Esophagus muscularis mucosa (tissue), 4 donors: ENCODE measurements around the gene HELZ. TPM values are rescaled to one million over a fixed set of nuclear protein-coding genes. Genes with fewer than 3 reads are reported as not detected.
"Not testable (repeated sequence)": the region's sequence is repeated elsewhere in the genome, so short reads cannot be mapped to it uniquely, and the experiment has no call there.

ENCODE experiments used
- DNase-seq: peaks from one replicate; pipeline ENCODE4 v3.0.0-alpha.2; 2017; ENCODE audit errors: extremely low spot score
- H3K27ac ChIP-seq, 4 donors: fragments of 200-600 bp; sonication (generic); replicated peaks in 1 of 4; 1 replicate in 3 of 4; 2 replicates in 1 of 4; pipeline ENCODE4 v1.5.1; 2016 to 2019; ENCODE audit warnings: mild to moderate bottlenecking in 1 of 4
- H3K27me3 ChIP-seq, 4 donors: fragments of 200-600 bp; sonication (generic); one replicate each; pipeline versions ENCODE4 v1.5.1 to v1.6.0; 2016 to 2019
- H3K36me3 ChIP-seq, 4 donors: fragments of 200-600 bp; sonication (generic); one replicate each; pipeline ENCODE4 v1.5.1; 2016 to 2019
- H3K4me1 ChIP-seq, 4 donors: fragments of 200-600 bp; sonication (generic); one replicate each; pipeline ENCODE4 v1.5.1; 2016 to 2019
- H3K4me3 ChIP-seq, 4 donors: fragments of 200-600 bp; sonication (generic); 1 replicate in 2 of 4; 2 replicates in 2 of 4; pipeline ENCODE4 v1.5.1; 2016 to 2019; ENCODE audit warnings: mild to moderate bottlenecking in 4 of 4, moderate library complexity in 1 of 4
- H3K9me3 ChIP-seq, 4 donors: fragments of 200-600 bp; sonication (generic); 1 replicate in 3 of 4; 2 replicates in 1 of 4; pipeline ENCODE4 v1.5.1; 2016 to 2019
- CTCF ChIP-seq, 3 experiments: fragments of 200-600 bp in 2 of 3; fragments of 450-650 bp in 1 of 3; sonication (generic) in 2 of 3; IDR thresholded peaks; one replicate each; pipeline ENCODE4 v1.5.1; 2017 to 2019; ENCODE audit warnings: antibody characterized with exemption in 3 of 3, mild to moderate bottlenecking in 2 of 3, moderate library complexity in 1 of 3
- EP300 ChIP-seq: sonication (generic); formaldehyde crosslinking; IDR thresholded peaks from one replicate; pipeline ENCODE4 v1.6.1; 2017; ENCODE audit warnings: antibody characterized with exemption
- POLR2A ChIP-seq: fragments of 450-650 bp; IDR thresholded peaks from one replicate; pipeline ENCODE4 v1.6.1; 2017; ENCODE audit warnings: antibody characterized with exemption, moderate library complexity, mild to moderate bottlenecking, low read depth
- POLR2AphosphoS5 ChIP-seq, 2 donors: sonication (generic); formaldehyde crosslinking; IDR thresholded peaks; one replicate each; pipeline ENCODE4 v1.6.1; 2017; ENCODE audit warnings: antibody characterized with exemption in 2 of 2
- WGBS: methylation state at CpG from one replicate; pipeline ENCODE4 v1.1.5; 2018; 5-methylcytosine and 5-hydroxymethylcytosine counted together
- intact Hi-C: fragments of 100-400 bp; cut with DNase I; formaldehyde crosslinking; loops from one replicate; pipeline ENCODE4 v1.15.1; 2023
- total RNA-seq, 4 donors: library from RNA; depleted of rRNA; stranded (reverse); fragments of >200 nt; gene quantifications; one replicate each; pipeline versions ENCODE4 v1.1.0 to v1.2.1, GENCODE V29; 2016

Gene HELZ
- total RNA-seq, 4 donors from 2014 or later: 35.0 to 62.3 (median 45.8) TPM

GRCh38 chr17:67107811-67108775 is 136.9 kb downstream of the HELZ start:
- no peak for TF ChIP-seq POLR2A
- TF ChIP-seq CTCF (IDR thresholded peaks at IDR 0.05): no peak
- TF ChIP-seq EP300: no peak
- no peak for TF ChIP-seq POLR2AphosphoS5 (IDR thresholded peaks at IDR 0.05)
- peaks cover 0 to 8% (median 1%) of the 10 kb centered on the region in 4 donors for H3K4me1 ChIP-seq
- no peaks in the 10 kb centered on the region for H3K9me3 ChIP-seq
- DNase-seq: no peak
- intact Hi-C loops: no loop called here
- H3K27me3 ChIP-seq: no peaks in the 10 kb centered on the region
- H3K4me3 ChIP-seq: no peak overlapping the region
- peaks cover 28 to 82% (median 54%) of the 10 kb centered on the region in 4 donors for H3K36me3 ChIP-seq
- no peak overlapping the region for H3K27ac ChIP-seq
- WGBS: 92% methylated on average over 13 of the region's 13 CpGs

- Histone ChIP-seq H3K9me3 (no peaks in the 10 kb centered on the region), H3K27me3 (no peaks in the 10 kb centered on the region), H3K36me3 (peaks cover 28 to 74% (median 47%) of the 10 kb centered on the region in 4 donors), H3K4me1 (peaks cover 0 to 11% (median 4%) of the 10 kb centered on the region in 4 donors), H3K27ac (no peak overlapping the region), H3K4me3 (no peak overlapping the region)
- TF ChIP-seq POLR2A (no peak), EP300 (no peak), CTCF (IDR thresholded peaks at IDR 0.05) (no peak), POLR2AphosphoS5 (IDR thresholded peaks at IDR 0.05) (no peak)
- WGBS: 97% methylated on average over 5 of the region's 5 CpGs
- DNase-seq: no peak
- intact Hi-C loops: no loop called here
These were observed 137.8 kb downstream of the HELZ start for GRCh38 chr17:67107171-67107570.

- H3K27me3 ChIP-seq: no peaks in the 10 kb centered on the region
- no peak for DNase-seq
- H3K27ac ChIP-seq: no peak overlapping the region
- H3K9me3 ChIP-seq: no peaks in the 10 kb centered on the region
- H3K4me1 ChIP-seq: peaks cover 0 to 21% (median 8%) of the 10 kb centered on the region in 4 donors
- no peak for TF ChIP-seq CTCF (IDR thresholded peaks at IDR 0.05)
- no peak overlapping the region for H3K4me3 ChIP-seq
- peaks cover 28 to 54% (median 35%) of the 10 kb centered on the region in 4 donors for H3K36me3 ChIP-seq
- intact Hi-C loops: no loop called here
These were observed 139.8 kb downstream of the HELZ start for GRCh38 chr17:67105213-67105612.

- Histone ChIP-seq H3K36me3 (peaks cover 28 to 48% (median 35%) of the 10 kb centered on the region in 4 donors), H3K4me1 (peaks cover 0 to 21% (median 8%) of the 10 kb centered on the region in 4 donors)
- H3K27ac ChIP-seq, DNase-seq, H3K27me3 ChIP-seq, intact Hi-C loops, H3K4me3 ChIP-seq, H3K9me3 ChIP-seq: not testable (repeated sequence)
- WGBS: 94% methylated on average over 7 of the region's 7 CpGs
These were observed 140.4 kb downstream of the HELZ start for GRCh38 chr17:67104641-67105040.

GRCh38 chr17:67098006-67098405 is 147.0 kb downstream of the HELZ start:
- no peak for DNase-seq
- WGBS: 88% methylated on average over 1 of the region's 1 CpG

More at GRCh38 chr17:67098006-67098405, 147.0 kb downstream of the HELZ start:
- no peak overlapping the region for H3K4me3 ChIP-seq
- peaks cover 0 to 3% (median 0%) of the 10 kb centered on the region in 4 donors for H3K36me3 ChIP-seq
- peaks cover 5 to 18% (median 11%) of the 10 kb centered on the region in 4 donors for H3K4me1 ChIP-seq
- no peaks in the 10 kb centered on the region for H3K27me3 ChIP-seq
- intact Hi-C loops: no loop called here
- H3K27ac ChIP-seq: no peak overlapping the region
- TF ChIP-seq EP300 (no peak), CTCF (IDR thresholded peaks at IDR 0.05) (no peak), POLR2AphosphoS5 (IDR thresholded peaks at IDR 0.05) (no peak), POLR2A (no peak)
- H3K9me3 ChIP-seq: no peaks in the 10 kb centered on the region
